Thyroid gland (tissue), 4 donors: ENCODE measurements around the gene TCEAL8. TPM values are rescaled to one million over a fixed set of nuclear protein-coding genes. Genes with fewer than 3 reads are reported as not detected.
A peak's percentile ranks its signal among the peaks of the same experiment; 100 is the strongest.

Experiments
- DNase-seq, 2 donors: peaks; one replicate each; pipeline ENCODE4 v3.0.0-alpha.2; 2019
- H3K27ac ChIP-seq, 3 donors: fragments of 200-600 bp; sonication (generic); 1 replicate in 2 of 3; 2 replicates in 1 of 3; pipeline ENCODE4 v1.5.1; 2016 to 2019; ENCODE audit warnings: mild to moderate bottlenecking in 1 of 3, moderate library complexity in 1 of 3
- H3K27me3 ChIP-seq: fragments of 200-600 bp; sonication (generic); one replicate; pipeline ENCODE4 v1.5.1; 2019
- H3K36me3 ChIP-seq, 2 donors: fragments of 200-600 bp; sonication (generic); one replicate each; pipeline ENCODE4 v1.5.1; 2016 to 2019
- H3K4me1 ChIP-seq, 2 donors: fragments of 200-600 bp; sonication (generic); one replicate each; pipeline ENCODE4 v1.5.1; 2017 to 2019
- H3K4me3 ChIP-seq, 3 donors: fragments of 200-600 bp; sonication (generic); replicated peaks in 1 of 3; 1 replicate in 2 of 3; 2 replicates in 1 of 3; pipeline ENCODE4 v1.5.1; 2016; ENCODE audit warnings: mild to moderate bottlenecking in 1 of 3
- H3K9me3 ChIP-seq: fragments of 200-600 bp; sonication (generic); one replicate; pipeline ENCODE4 v1.5.1; 2017
- POLR2A ChIP-seq, 2 donors: fragments of 450-650 bp; IDR thresholded peaks; one replicate each; pipeline ENCODE4 v1.6.1; 2017; ENCODE audit warnings: antibody characterized with exemption in 2 of 2, mild to moderate bottlenecking in 2 of 2, moderate library complexity in 1 of 2
- WGBS, 2 donors: methylation state at CpG; one replicate each; pipeline ENCODE4 v1.1.5; 2017; 5-methylcytosine and 5-hydroxymethylcytosine counted together
- intact Hi-C: fragments of 100-400 bp; cut with DNase I; formaldehyde crosslinking; loops from one replicate; pipeline ENCODE4 v1.15.1; 2023
- total RNA-seq, 4 donors: library from RNA; depleted of rRNA; stranded (reverse); fragments of >200 nt; gene quantifications; one replicate each; pipeline ENCODE4 v1.2.3, GENCODE V29; 2016
- TF ChIP-seq, protein P1 (sequence below), 6 experiments: fragments of 200-600 bp in 3 of 6; fragments of 450-650 bp in 3 of 6; sonication (generic) in 3 of 6; IDR thresholded peaks; one replicate each; pipeline ENCODE4 v1.5.1; 2016 to 2019; ENCODE audit warnings: antibody characterized with exemption in 6 of 6, mild to moderate bottlenecking in 2 of 6, inconsistent platforms in 1 of 6, moderate library complexity in 1 of 6

The TCEAL8 gene
- total RNA-seq, 4 donors from 2014 or later: 74.5 to 106 (median 83.8) TPM

DNA sequence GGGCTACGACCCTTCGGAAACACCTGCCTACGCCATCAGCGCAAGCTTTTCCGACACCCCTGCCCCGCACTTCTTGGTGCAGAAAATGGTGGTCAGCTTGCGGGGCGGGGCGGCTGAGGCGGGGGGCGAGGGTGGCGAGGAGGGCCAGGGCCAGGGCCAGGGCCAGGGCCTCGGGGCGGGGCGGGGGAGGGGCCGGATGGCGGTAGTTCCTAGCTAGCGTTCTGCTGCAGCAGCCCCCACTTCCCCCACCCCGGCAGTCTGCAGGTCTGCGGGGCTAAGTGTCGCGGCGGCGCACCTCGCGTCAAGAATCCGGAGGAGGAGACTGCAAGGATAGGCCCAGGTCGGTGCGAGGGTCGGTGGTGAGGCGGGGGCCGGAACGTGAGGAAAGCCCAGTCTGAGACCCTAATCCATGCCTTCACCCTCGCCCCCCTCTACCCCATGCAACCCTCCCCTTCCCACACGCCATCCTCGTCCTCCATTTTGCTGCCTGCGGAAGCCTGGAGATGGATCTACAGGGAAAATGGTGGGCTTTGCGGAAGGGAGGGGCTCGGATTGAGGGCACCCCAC, 39.4 kb downstream of the TCEAL8 start:
- Histone ChIP-seq H3K27me3 (no peaks in the 10 kb centered on the region), H3K9me3 (no peaks in the 10 kb centered on the region), H3K4me1 (no peaks in the 10 kb centered on the region), H3K27ac (peak overlapping the region; percentile 84 to 94 (median 93)), H3K36me3 (no peaks in the 10 kb centered on the region), H3K4me3 (peak overlapping the region; percentile 60 to 66 (median 65))
- DNase-seq: peak; percentile 40 to 47
- 3 to 25% methylated on average over 4 of the region's 39 CpGs for WGBS, 2 donors
- intact Hi-C loops: no loop called here
- TF ChIP-seq POLR2A (IDR thresholded peaks at IDR 0.05): no peak
- TF ChIP-seq, protein P1, sequence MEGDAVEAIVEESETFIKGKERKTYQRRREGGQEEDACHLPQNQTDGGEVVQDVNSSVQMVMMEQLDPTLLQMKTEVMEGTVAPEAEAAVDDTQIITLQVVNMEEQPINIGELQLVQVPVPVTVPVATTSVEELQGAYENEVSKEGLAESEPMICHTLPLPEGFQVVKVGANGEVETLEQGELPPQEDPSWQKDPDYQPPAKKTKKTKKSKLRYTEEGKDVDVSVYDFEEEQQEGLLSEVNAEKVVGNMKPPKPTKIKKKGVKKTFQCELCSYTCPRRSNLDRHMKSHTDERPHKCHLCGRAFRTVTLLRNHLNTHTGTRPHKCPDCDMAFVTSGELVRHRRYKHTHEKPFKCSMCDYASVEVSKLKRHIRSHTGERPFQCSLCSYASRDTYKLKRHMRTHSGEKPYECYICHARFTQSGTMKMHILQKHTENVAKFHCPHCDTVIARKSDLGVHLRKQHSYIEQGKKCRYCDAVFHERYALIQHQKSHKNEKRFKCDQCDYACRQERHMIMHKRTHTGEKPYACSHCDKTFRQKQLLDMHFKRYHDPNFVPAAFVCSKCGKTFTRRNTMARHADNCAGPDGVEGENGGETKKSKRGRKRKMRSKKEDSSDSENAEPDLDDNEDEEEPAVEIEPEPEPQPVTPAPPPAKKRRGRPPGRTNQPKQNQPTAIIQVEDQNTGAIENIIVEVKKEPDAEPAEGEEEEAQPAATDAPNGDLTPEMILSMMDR (IDR thresholded peaks at IDR 0.05): no peak

DNA sequence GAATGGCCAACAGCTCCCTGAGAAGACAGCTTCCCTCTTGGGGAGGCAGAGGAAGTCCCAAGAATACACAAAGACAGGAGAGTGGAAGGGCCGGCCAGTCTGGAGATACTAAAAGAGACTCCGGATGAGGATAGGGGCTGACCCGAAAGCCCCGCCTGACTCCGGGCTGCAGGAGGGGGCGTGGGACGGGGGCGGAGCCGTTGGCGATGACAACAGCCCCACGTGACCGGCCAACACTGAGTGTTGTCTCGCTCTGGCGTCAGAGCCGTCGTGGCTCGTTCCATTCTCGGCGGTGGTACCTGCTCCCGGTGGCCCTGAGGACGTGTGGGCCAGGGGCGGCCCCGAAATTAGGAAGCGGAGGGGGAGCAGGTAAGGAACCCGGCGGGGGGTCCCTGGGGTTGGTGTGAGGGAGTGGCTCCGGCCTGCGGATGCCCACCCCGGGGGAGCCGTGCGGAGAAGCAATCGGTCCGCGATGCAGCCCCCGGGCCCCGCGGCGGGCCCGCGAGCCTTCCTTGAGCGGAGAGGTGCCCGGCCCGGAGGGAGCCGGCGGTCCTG, 40.0 kb downstream of the TCEAL8 start, which contains the start of gene BEX4:
Gene BEX4, plus strand, starts transcription at position 239 of the 555 bp plus-strand sequence. CDS start 1,046 bp downstream, outside the sequence.
- Histone ChIP-seq H3K4me1 (no peaks in the 10 kb centered on the region), H3K27me3 (no peaks in the 10 kb centered on the region), H3K27ac (peak within 1 kb of the TSS; percentile 84 to 94 (median 93)), H3K36me3 (no peaks in the 10 kb centered on the region), H3K4me3 (peak within 1 kb of the TSS; percentile 60 to 66 (median 65)), H3K9me3 (no peaks in the 10 kb centered on the region)
- intact Hi-C loops: no loop called here
- peak; percentile 79 to 94 for TF ChIP-seq POLR2A (IDR thresholded peaks at IDR 0.05)
- TF ChIP-seq, protein P1 (IDR thresholded peaks at IDR 0.05): no peak
- WGBS, 2 donors: 0% methylated on average over 2 to 10 of the region's 45 CpGs
- peak; percentile 85 to 87 for DNase-seq

DNA sequence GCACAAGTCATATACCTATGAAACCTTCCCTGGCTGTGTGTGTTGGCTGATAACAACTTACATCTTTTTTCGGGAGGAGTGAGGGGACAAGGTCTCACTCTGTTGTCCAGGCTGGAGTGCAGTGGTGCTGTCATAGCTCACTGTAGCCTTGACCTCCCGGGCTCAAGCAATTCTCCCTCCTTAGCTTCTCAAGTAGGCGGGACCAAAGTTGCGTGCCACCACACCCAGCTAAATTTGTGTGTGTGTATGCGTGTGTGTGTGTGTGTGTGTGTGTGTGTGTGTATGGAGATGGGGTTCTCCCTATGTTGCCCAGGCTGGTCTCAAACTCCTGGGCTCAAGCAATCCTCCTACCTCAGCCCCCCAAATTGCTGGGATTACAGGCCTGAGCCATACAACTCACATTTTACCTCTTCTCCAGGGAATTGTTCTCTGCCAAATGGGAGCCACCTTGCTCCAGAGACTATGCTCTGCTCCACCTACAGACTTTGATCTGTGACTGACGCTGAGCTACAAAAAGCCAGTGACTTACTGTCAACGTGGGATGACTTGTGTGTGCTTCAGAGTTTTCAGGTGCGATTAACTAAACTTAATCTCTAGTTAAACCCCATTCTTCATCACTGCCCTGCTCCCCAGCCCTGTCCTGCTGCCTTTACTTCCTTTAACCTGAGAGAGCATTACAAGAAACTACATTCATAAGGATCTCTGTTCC, 42.1 kb downstream of the TCEAL8 start:
- intact Hi-C loops: no loop called here
- Histone ChIP-seq H3K36me3 (no peaks in the 10 kb centered on the region), H3K27ac (no peak overlapping the region), H3K9me3 (no peaks in the 10 kb centered on the region), H3K27me3 (no peaks in the 10 kb centered on the region), H3K4me3 (no peak overlapping the region), H3K4me1 (no peaks in the 10 kb centered on the region)
- DNase-seq: no peak
- WGBS, 2 donors: 72 to 87% methylated on average over 3 to 7 of the region's 8 CpGs
- TF ChIP-seq, protein P1 (IDR thresholded peaks at IDR 0.05): no peak
- TF ChIP-seq POLR2A (IDR thresholded peaks at IDR 0.05): no peak

DNA sequence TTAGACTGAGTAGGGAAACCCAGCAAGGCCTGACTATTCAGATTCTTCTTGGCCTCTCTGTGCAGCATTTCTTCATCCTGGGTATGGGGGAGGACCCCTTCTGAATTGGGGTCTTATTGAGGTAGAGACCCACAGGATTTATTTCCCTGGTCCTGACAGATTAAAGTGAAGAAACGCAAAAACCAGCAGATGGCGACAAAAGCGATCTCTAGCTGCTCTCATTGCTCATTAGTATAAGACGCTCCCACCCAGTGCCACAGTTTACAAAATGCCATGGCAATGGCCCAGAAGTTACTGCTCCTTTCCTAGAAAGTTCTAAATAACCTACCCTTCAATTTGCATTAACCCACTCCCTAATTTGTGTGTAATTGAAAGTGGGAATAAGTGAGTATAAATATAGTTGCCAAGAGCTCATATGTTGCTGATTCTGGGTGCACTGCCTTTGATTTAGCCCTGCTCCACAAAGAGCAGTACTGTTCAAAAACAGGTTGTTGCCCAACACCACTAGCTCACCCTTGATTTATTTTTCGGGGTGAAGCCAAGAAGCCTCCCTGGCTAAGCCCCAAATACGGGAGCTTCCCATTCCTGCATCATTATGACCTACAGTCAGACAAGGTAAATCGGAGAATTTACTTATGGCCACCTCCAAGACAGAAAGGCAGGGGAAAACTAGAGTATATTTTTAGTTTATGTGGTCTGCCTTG, 43.8 kb downstream of the TCEAL8 start:
- H3K4me1 ChIP-seq: no peaks in the 10 kb centered on the region
- H3K9me3 ChIP-seq: no peaks in the 10 kb centered on the region
- peak; percentile 45 to 52 for DNase-seq
- no peak overlapping the region for H3K27ac ChIP-seq
- no peak overlapping the region for H3K4me3 ChIP-seq
- intact Hi-C loops: no loop called here
- TF ChIP-seq, protein P1 (IDR thresholded peaks at IDR 0.05): peak in 4 of 6 experiments; percentile 38 to 51 (median 41)
- TF ChIP-seq POLR2A (IDR thresholded peaks at IDR 0.05): no peak
- WGBS, 2 donors: 21 to 33% methylated on average over 7 of the region's 7 CpGs
- H3K27me3 ChIP-seq: no peaks in the 10 kb centered on the region
- no peaks in the 10 kb centered on the region for H3K36me3 ChIP-seq
